Thyroid gland (tissue), 4 donors: ENCODE data around the gene SMOC1. TPM values are rescaled to one million over a fixed set of nuclear protein-coding genes. Genes with fewer than 3 reads are reported as not detected.

Experiments
- DNase-seq, 2 donors: peaks; one replicate each; pipeline ENCODE4 v3.0.0-alpha.2; 2019
- H3K27ac ChIP-seq, 3 donors: fragments of 200-600 bp; sonication (generic); 1 replicate in 2 of 3; 2 replicates in 1 of 3; pipeline ENCODE4 v1.5.1; 2016 to 2019; ENCODE audit warnings: mild to moderate bottlenecking in 1 of 3, moderate library complexity in 1 of 3
- H3K27me3 ChIP-seq: fragments of 200-600 bp; sonication (generic); one replicate; pipeline ENCODE4 v1.5.1; 2019
- H3K36me3 ChIP-seq, 2 donors: fragments of 200-600 bp; sonication (generic); one replicate each; pipeline ENCODE4 v1.5.1; 2016 to 2019
- H3K4me1 ChIP-seq, 2 donors: fragments of 200-600 bp; sonication (generic); one replicate each; pipeline ENCODE4 v1.5.1; 2017 to 2019
- H3K4me3 ChIP-seq, 3 donors: fragments of 200-600 bp; sonication (generic); replicated peaks in 1 of 3; 1 replicate in 2 of 3; 2 replicates in 1 of 3; pipeline ENCODE4 v1.5.1; 2016; ENCODE audit warnings: mild to moderate bottlenecking in 1 of 3
- H3K9me3 ChIP-seq: fragments of 200-600 bp; sonication (generic); one replicate; pipeline ENCODE4 v1.5.1; 2017
- CTCF ChIP-seq, 6 experiments: fragments of 200-600 bp in 3 of 6; fragments of 450-650 bp in 3 of 6; sonication (generic) in 3 of 6; IDR thresholded peaks; one replicate each; pipeline ENCODE4 v1.5.1; 2016 to 2019; ENCODE audit warnings: antibody characterized with exemption in 6 of 6, mild to moderate bottlenecking in 2 of 6, inconsistent platforms in 1 of 6, moderate library complexity in 1 of 6
- POLR2A ChIP-seq, 2 donors: fragments of 450-650 bp; IDR thresholded peaks; one replicate each; pipeline ENCODE4 v1.6.1; 2017; ENCODE audit warnings: antibody characterized with exemption in 2 of 2, mild to moderate bottlenecking in 2 of 2, moderate library complexity in 1 of 2
- WGBS, 2 donors: methylation state at CpG; one replicate each; pipeline ENCODE4 v1.1.5; 2017; 5-methylcytosine and 5-hydroxymethylcytosine counted together
- intact Hi-C: fragments of 100-400 bp; cut with DNase I; formaldehyde crosslinking; loops from one replicate; pipeline ENCODE4 v1.15.1; 2023
- total RNA-seq, 4 donors: library from RNA; depleted of rRNA; stranded (reverse); fragments of >200 nt; gene quantifications; one replicate each; pipeline ENCODE4 v1.2.3, GENCODE V29; 2016

The SMOC1 gene
- total RNA-seq, 4 donors from 2014 or later = 3.4 to 7.3 (median 3.7) TPM

- intact Hi-C loops = no loop called here
- TF ChIP-seq POLR2A (IDR thresholded peaks at IDR 0.05) (no peak), CTCF (IDR thresholded peaks at IDR 0.05) (no peak)
- no peak for DNase-seq
- H3K9me3 ChIP-seq = no peaks in the 10 kb centered on the region
- H3K4me3 ChIP-seq = no peak overlapping the region
- no peaks in the 10 kb centered on the region for H3K36me3 ChIP-seq
- H3K27me3 ChIP-seq = no peaks in the 10 kb centered on the region
- 80 to 82% methylated on average over 5 of the region's 5 CpGs for WGBS, 2 donors
- H3K4me1 ChIP-seq = peaks cover 0 to 11% of the 10 kb centered on the region in 2 donors
- no peak overlapping the region for H3K27ac ChIP-seq
Observed at GRCh38 chr14:69873877-69874780, 5.1 kb upstream of the SMOC1 start.

- WGBS, 2 donors = 36 to 46% methylated on average over 2 of the region's 2 CpGs
- no peaks in the 10 kb centered on the region for H3K27me3 ChIP-seq
- no peak overlapping the region for H3K4me3 ChIP-seq
- intact Hi-C loops = loop anchor here (5.0 kb wide), 1 partner anchor 141 kb away; no protein-coding TSS in a partner anchor
- no peaks in the 10 kb centered on the region for H3K9me3 ChIP-seq
- peak overlapping the region in 1 of 3 donors; percentile 3 for H3K27ac ChIP-seq
- no peak for TF ChIP-seq CTCF (IDR thresholded peaks at IDR 0.05)
- no peak for TF ChIP-seq POLR2A (IDR thresholded peaks at IDR 0.05)
- peaks cover 0 to 19% of the 10 kb centered on the region in 2 donors for H3K4me1 ChIP-seq
- H3K36me3 ChIP-seq = no peaks in the 10 kb centered on the region
- DNase-seq = no peak
Observed at GRCh38 chr14:69876221-69876847, 2.9 kb upstream of the SMOC1 start.

DNA sequence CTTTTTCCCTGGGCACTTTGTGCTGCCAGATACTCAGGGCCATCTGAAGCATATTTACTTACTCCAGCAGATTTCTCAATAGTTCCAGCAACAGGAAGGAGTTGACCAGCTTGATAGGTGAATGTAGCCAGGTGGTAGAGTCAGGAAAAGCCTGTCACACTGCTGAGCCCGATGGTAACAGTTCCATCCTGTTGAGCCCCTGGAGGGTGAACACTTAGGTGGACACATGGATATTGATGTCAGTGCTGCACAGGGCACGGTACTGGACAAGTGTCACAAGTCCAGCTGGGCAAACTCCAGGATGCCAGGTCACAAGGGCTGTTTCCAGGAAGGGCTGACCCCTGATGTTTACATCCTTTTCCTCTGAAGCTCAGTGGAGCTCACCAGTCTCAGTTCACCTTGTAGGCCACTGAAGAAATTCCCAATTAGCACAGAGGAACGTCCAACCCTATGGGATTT is 2.3 kb upstream of the SMOC1 start:
- Histone ChIP-seq H3K27me3 (no peaks in the 10 kb centered on the region), H3K4me3 (no peak overlapping the region), H3K4me1 (peaks cover 0 to 19% of the 10 kb centered on the region in 2 donors), H3K36me3 (no peaks in the 10 kb centered on the region), H3K9me3 (no peaks in the 10 kb centered on the region), H3K27ac (peak overlapping the region in 1 of 3 donors; percentile 3)
- DNase-seq = peak; percentile 17 to 19
- TF ChIP-seq POLR2A (IDR thresholded peaks at IDR 0.05) = no peak
- no peak for TF ChIP-seq CTCF (IDR thresholded peaks at IDR 0.05)
- WGBS, 2 donors = 50 to 69% methylated on average over 1 to 3 of the region's 3 CpGs
- intact Hi-C loops = loop anchor here (5.0 kb wide), 1 partner anchor 140 kb away; no protein-coding TSS in a partner anchor

DNA sequence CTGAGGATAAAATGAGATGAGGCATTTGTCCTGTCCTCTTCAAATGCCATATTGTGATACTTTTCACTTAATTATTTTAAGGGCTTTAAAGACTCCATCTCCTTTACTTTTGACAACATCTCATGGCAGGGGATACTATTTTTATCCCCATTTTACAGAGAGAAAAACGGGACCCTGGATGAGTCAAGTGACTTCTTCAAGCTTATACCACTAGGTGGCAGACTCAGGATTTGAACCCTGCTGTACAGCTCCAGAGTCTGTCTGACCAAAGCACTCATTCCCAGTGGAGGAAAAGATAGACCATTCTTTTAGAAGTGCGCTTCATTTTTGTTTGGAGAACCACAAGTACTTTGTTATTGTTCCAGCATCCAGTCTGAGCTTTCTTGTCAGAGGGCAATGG is 1.7 kb upstream of the SMOC1 start:
- WGBS, 2 donors = 11 to 18% methylated on average over 2 of the region's 2 CpGs
- H3K9me3 ChIP-seq = no peaks in the 10 kb centered on the region
- intact Hi-C loops = loop anchor here (5.0 kb wide), 1 partner anchor 140 kb away; no protein-coding TSS in a partner anchor
- peaks cover 0 to 19% of the 10 kb centered on the region in 2 donors for H3K4me1 ChIP-seq
- H3K27ac ChIP-seq = no peak overlapping the region
- no peak for DNase-seq
- no peaks in the 10 kb centered on the region for H3K27me3 ChIP-seq
- H3K36me3 ChIP-seq = no peaks in the 10 kb centered on the region
- no peak overlapping the region for H3K4me3 ChIP-seq
- TF ChIP-seq CTCF (IDR thresholded peaks at IDR 0.05) (peak in 4 of 6 experiments; percentile 39 to 51 (median 49)), POLR2A (IDR thresholded peaks at IDR 0.05) (no peak)
